Left ventricle myocardium inferior (tissue), 1 donor: ENCODE data around the gene ADCY3. TPM values are rescaled to one million over a fixed set of nuclear protein-coding genes. Genes with fewer than 3 reads are reported as not detected.

Experiments used
- DNase-seq: peaks from one replicate; pipeline ENCODE4 v3.0.0-alpha.2; 2020
- H3K27ac ChIP-seq: fragments of 200-600 bp; replicated peaks from 2 replicates; pipeline ENCODE4 v1.8.0; 2021
- H3K27me3 ChIP-seq: fragments of 200-600 bp; 2 replicates; pipeline ENCODE4 v1.8.0; 2021; ENCODE audit warnings: low read depth
- H3K36me3 ChIP-seq: fragments of 200-600 bp; 2 replicates; pipeline ENCODE4 v1.8.0; 2021
- H3K4me1 ChIP-seq: fragments of 200-600 bp; 2 replicates; pipeline ENCODE4 v1.8.0; 2021
- H3K4me3 ChIP-seq: fragments of 200-600 bp; 2 replicates; pipeline ENCODE4 v1.8.0; 2021; ENCODE audit warnings: mild to moderate bottlenecking, moderate library complexity
- H3K9me3 ChIP-seq: fragments of 200-600 bp; replicated peaks from 2 replicates; pipeline ENCODE4 v1.8.0; 2021
- CTCF ChIP-seq: fragments of 200-600 bp; IDR thresholded peaks from 2 replicates; pipeline ENCODE4 v1.8.0; 2021; ENCODE audit warnings: antibody characterized with exemption, mild to moderate bottlenecking, borderline replicate concordance
- intact Hi-C: fragments of 100-400 bp; cut with micrococcal nuclease; formaldehyde crosslinking; loops from one replicate; pipeline ENCODE4 v1.11.0; 2022
- total RNA-seq: library from RNA; stranded (reverse); fragmentation: NEBNext Ultra II Directional; extraction: Animal tissue kit (Norgen Biotek cat#: 25700); gene quantifications from one replicate; pipeline ENCODE4 v1.2.1, GENCODE V29; 2021
- donor health status: DM: no; HTN: yes; CAD: no; lungs with severe emphysema.

ADCY3 gene
- total RNA-seq, 1 donor from 2014 or later = 12.8 TPM

DNA sequence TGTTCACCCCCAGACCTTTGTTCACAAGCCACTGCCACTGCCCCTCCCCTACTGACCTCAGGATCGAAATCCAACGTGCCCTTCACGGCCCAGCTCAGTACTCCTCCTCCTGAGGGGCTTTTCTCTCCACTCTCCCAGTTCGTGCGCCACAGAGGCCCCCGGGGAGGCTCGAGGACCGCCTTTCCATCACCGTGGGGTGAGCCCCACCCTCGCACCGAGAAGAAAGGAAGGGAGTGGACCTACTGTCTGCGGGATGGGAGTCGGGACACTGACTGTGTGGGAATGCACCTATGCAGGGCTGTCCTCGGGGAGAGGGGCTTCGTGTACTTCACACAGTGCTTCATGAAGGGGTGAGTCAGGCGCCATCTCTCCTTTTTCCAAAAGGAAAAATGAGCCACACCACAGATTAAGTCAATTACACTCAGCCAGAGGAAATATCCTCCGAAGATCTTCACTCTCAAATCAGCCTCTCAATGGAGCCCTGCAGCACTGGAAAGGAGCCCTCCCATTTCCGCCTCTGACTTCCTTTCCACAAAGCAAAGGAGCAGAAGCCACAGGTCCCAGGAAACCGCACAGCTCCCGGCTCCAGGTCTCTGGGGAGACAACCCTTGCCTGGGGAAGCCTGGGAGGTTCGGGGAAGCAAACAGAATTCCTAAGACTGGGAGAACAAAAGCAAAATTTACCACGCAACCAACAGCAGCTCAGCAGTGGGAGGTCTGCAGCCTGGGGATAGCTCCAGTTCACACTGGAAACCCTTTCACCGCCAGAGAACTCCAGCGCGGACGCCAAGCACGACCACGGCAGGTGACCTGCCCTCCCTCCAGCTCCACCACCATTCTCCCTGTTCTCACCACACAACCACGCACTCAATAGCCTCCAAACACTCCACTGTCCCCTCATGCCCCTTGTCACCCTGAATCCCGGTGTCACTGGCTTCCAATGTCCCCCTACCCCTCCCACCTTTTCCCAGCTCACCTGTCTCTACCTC, 21.6 kb downstream of the ADCY3 start:
- Histone ChIP-seq H3K36me3 (no peaks in the 10 kb centered on the region), H3K4me1 (peaks cover 11% of the 10 kb centered on the region), H3K9me3 (peaks cover 25% of the 10 kb centered on the region), H3K4me3 (peak overlapping the region; percentile 27), H3K27me3 (no peaks in the 10 kb centered on the region), H3K27ac (peak overlapping the region; percentile 57)
- TF ChIP-seq CTCF = no peak
- intact Hi-C loops = no loop called here
- DNase-seq = no peak

DNA sequence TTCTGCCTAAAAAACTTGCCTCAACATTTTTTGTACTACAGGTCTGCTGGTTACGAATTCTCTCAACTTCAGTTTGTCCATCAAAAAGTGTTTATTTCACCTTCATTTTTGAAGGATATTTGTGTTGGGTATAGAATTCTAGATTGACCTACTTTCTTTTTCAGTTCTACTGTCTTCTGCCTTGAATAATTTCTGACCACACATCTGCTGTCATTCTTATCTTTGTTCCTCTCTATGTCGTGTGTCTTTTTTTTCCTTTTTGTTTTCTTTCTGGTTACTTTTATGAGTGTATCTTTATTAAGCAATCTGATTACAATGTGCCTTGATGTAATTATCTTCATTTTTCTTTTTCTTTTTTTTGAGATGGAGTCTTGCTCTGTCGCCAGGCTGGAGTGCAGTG, 25.3 kb downstream of the ADCY3 start:
- H3K36me3 ChIP-seq = no peaks in the 10 kb centered on the region
- peaks cover 35% of the 10 kb centered on the region for H3K9me3 ChIP-seq
- intact Hi-C loops = no loop called here
- TF ChIP-seq CTCF = no peak
- H3K27ac ChIP-seq = no peak overlapping the region
- no peak overlapping the region for H3K4me3 ChIP-seq
- H3K4me1 ChIP-seq = peaks cover 11% of the 10 kb centered on the region
- H3K27me3 ChIP-seq = no peaks in the 10 kb centered on the region
- no peak for DNase-seq

DNA sequence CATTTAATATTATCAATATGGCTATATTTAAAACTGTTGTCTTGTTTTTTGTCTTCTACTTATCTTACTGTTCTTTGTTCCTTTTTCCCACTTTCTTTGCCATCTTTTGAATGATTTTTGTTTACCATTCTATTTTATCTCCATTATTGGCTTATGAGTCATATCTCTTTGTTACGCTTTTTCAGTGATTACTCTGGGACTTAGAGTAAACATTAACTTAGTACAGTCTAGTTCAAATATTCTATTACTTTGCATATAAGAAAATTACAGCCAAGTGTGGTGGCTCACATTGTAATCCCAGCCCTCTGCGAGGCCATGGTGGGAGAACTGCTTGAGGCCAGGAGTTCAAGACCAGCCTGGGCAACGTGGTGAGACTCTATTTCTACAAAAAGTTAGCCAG, 26.1 kb downstream of the ADCY3 start:
- Histone ChIP-seq H3K4me1 (peaks cover 11% of the 10 kb centered on the region), H3K4me3 (no peak overlapping the region), H3K9me3 (peaks cover 35% of the 10 kb centered on the region), H3K27me3 (no peaks in the 10 kb centered on the region), H3K27ac (no peak overlapping the region), H3K36me3 (no peaks in the 10 kb centered on the region)
- TF ChIP-seq CTCF = no peak
- DNase-seq = no peak
- intact Hi-C loops = no loop called here

DNA sequence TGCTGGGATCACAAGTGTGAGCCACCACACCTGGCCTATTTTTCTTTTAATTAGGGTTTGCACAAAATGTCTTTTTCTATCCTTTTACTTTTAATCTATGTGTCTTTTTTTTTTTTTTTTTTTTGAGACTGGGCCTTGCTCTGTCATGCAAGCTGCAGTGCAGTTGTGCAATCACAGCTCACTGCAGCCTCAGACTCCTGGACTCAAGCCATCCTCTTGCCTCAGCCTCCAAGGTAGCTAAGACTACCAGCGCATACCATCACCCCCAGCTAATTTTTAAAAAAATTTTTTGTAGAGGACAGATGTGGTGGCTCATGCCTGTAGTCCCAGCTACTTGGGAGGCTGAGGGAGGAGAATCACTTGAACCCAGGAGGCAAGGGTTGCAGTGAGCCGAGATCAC, 27.1 kb downstream of the ADCY3 start:
- peaks cover 4% of the 10 kb centered on the region for H3K4me1 ChIP-seq
- no peak for DNase-seq
- TF ChIP-seq CTCF = no peak

GRCh38 chr2:24891201-24891600, 28.8 kb downstream of the ADCY3 start:
- no peak for DNase-seq
- Histone ChIP-seq H3K27me3 (no peaks in the 10 kb centered on the region), H3K9me3 (peaks cover 35% of the 10 kb centered on the region), H3K4me3 (no peak overlapping the region), H3K4me1 (peaks cover 7% of the 10 kb centered on the region), H3K27ac (no peak overlapping the region), H3K36me3 (no peaks in the 10 kb centered on the region)
- intact Hi-C loops = no loop called here
- TF ChIP-seq CTCF = no peak

More for the DNA sequence above, 27.1 kb downstream of the ADCY3 start:
- Histone ChIP-seq H3K36me3 (no peaks in the 10 kb centered on the region), H3K27ac (no peak overlapping the region), H3K4me3 (no peak overlapping the region), H3K27me3 (no peaks in the 10 kb centered on the region), H3K9me3 (peaks cover 35% of the 10 kb centered on the region)
- intact Hi-C loops = no loop called here
